Fibroblast of lung (primary cell): Measurements from ENCODE around the gene MYH9.

Source experiments
- EZH2 ChIP-seq: IDR thresholded peaks from 2 replicates; pipeline ENCODE4 v1.5.1; 2012; ENCODE audit warnings: low read length, control low read depth, mild to moderate bottlenecking; ENCODE audit errors: missing control alignments
- TF ChIP-seq, protein P1 (sequence below), 2 donors: IDR thresholded peaks in 1 of 2; conservative IDR thresholded peaks in 1 of 2; 1 replicate in 1 of 2; 2 replicates in 1 of 2; pipeline ENCODE4 v1.5.1; 2011 to 2012; ENCODE audit warnings: low read length in 2 of 2, control low read depth in 1 of 2, inconsistent platforms in 1 of 2, low read depth in 1 of 2, mild to moderate bottlenecking in 1 of 2

DNA sequence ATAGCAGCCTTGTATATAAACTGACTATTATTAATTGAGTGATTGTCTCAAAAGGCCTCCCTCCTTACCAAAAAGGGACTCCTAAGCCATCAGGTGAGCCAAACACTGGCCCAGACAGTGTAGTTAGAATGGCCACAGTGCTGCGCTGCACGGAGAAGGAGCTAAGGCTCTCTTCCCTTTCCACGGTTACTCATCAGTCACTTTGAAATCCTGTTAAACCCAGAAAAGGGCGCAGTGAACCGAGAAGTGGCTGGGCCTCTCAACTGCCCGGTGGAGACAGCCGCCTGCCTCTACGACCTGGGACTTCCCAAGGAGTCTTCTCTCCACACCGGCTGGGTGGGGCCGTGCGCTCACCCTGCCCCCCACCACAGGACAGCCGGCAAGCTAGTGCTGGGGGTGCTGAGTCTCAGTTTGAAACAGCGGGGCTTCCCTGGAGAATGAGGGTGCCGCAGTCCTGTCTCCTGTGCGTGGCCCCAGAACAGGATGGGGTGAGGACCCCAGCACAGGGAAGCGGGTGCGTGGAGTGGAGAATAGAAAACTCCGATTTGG lies 1.3 kb downstream of the MYH9 start:
- TF ChIP-seq, protein P1, sequence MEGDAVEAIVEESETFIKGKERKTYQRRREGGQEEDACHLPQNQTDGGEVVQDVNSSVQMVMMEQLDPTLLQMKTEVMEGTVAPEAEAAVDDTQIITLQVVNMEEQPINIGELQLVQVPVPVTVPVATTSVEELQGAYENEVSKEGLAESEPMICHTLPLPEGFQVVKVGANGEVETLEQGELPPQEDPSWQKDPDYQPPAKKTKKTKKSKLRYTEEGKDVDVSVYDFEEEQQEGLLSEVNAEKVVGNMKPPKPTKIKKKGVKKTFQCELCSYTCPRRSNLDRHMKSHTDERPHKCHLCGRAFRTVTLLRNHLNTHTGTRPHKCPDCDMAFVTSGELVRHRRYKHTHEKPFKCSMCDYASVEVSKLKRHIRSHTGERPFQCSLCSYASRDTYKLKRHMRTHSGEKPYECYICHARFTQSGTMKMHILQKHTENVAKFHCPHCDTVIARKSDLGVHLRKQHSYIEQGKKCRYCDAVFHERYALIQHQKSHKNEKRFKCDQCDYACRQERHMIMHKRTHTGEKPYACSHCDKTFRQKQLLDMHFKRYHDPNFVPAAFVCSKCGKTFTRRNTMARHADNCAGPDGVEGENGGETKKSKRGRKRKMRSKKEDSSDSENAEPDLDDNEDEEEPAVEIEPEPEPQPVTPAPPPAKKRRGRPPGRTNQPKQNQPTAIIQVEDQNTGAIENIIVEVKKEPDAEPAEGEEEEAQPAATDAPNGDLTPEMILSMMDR (conservative IDR thresholded peaks at IDR 0.05 in 1 of 2, IDR thresholded peaks at IDR 0.05 in 1 of 2; ENCODE audit: low read depth in 1 of 2, low read length in 2 of 2): no peak
- no peak for TF ChIP-seq EZH2
